HepG2 (cell line): ENCODE results near the gene SMIM41. TPM values are rescaled to one million over a fixed set of nuclear protein-coding genes. Genes with fewer than 3 reads are reported as not detected.

Source experiments
- ATAC-seq: fragments of 200-7000 bp; cut with Tn5 transposase; 3 replicates; pipeline ENCODE4 v1.9.1; 2020; ENCODE audit warnings: mild to moderate bottlenecking, moderate library complexity
- BruUV-seq: library from RNA; stranded (reverse); fragments of 400-500 nt; replicated peaks from 2 replicates; lab custom pipeline; 2021; lab: Mats Ljungman, UMichigan
- CTCF ChIA-PET: fragments of 300-600 bp; formaldehyde crosslinking; extraction: SDS; loops from one replicate; lab custom pipeline; 2021; ENCODE audit warnings: low total read pairs, inconsistent platforms, low intra/inter-chr PET ratio; lab: Yijun Ruan, JAX
- POLR2A ChIA-PET: fragments of 350-600 bp; sonication (Branson Sonifier 250); formaldehyde crosslinking; loops from one replicate; lab custom pipeline; 2020; ENCODE audit warnings: antibody characterized with exemption, inconsistent platforms; lab: Yijun Ruan, JAX
- DNase-seq: peaks from one replicate; pipeline ENCODE4 v3.0.0-alpha.2; 2015; ENCODE audit warnings: low spot score
- FAIRE-seq: peaks from 3 replicates; lab custom pipeline; 2011; peaks lifted over from hg19 to GRCh38; lab: Jason Lieb, UNC
- H2AFZ ChIP-seq: one replicate; pipeline ENCODE4 v1.6.1; 2011; ENCODE audit warnings: low read length, inconsistent platforms
- H3K27ac ChIP-seq: fragments of 300-600 bp; 3 replicates; pipeline ENCODE4 v1.8.0; 2011; ENCODE audit warnings: mixed run types, mild to moderate bottlenecking, mixed read lengths, low read length, inconsistent platforms; ENCODE audit not compliant: insufficient read depth; ENCODE audit errors: extremely low read length
- H3K27me3 ChIP-seq, 2 experiments: fragments of 200-600 bp in 1 of 2; 2 replicates in 1 of 2; 3 replicates in 1 of 2; pipeline versions ENCODE4 v1.6.0 to v1.8.0; 2011; ENCODE audit warnings: low read length in 2 of 2, mild to moderate bottlenecking in 2 of 2, moderate library complexity in 2 of 2, inconsistent platforms in 1 of 2; ENCODE audit not compliant: insufficient read depth in 2 of 2, control insufficient read depth in 1 of 2
- H3K36me3 ChIP-seq, 2 experiments: fragments of 200-600 bp in 1 of 2; replicated peaks in 1 of 2; 2 replicates in 1 of 2; 3 replicates in 1 of 2; pipeline versions ENCODE4 v1.5.1 to v1.8.0; 2011; ENCODE audit warnings: low read length in 2 of 2, inconsistent platforms in 1 of 2; ENCODE audit not compliant: insufficient read depth in 2 of 2, control insufficient read depth in 1 of 2
- H3K4me1 ChIP-seq: 2 replicates; pipeline ENCODE4 v1.5.1; 2012; ENCODE audit warnings: low read length, inconsistent platforms; ENCODE audit not compliant: insufficient read depth
- H3K4me2 ChIP-seq: 2 replicates; pipeline ENCODE4 v1.6.0; 2011; ENCODE audit warnings: low read depth, low read length, inconsistent platforms
- H3K4me3 ChIP-seq, 3 experiments: fragments of 200-600 bp in 1 of 3; sonication (generic), shearing (Covaris generic) in 1 of 3; replicated peaks in 1 of 3; 2 replicates each; pipeline ENCODE4 v1.5.1; 2011 to 2016; ENCODE audit warnings: low read length in 3 of 3, inconsistent platforms in 2 of 3, low read depth in 2 of 3, mild to moderate bottlenecking in 2 of 3, control low read depth in 1 of 3, mixed read lengths in 1 of 3; ENCODE audit not compliant: insufficient read depth in 1 of 3
- H3K79me2 ChIP-seq: one replicate; pipeline ENCODE4 v1.6.1; 2011; ENCODE audit warnings: low read length, inconsistent platforms; ENCODE audit not compliant: insufficient read depth
- H3K9ac ChIP-seq: 2 replicates; pipeline ENCODE4 v1.6.0; 2011; ENCODE audit warnings: mild to moderate bottlenecking, low read depth, low read length, inconsistent platforms; ENCODE audit not compliant: insufficient read depth
- H3K9me3 ChIP-seq: 2 replicates; pipeline ENCODE4 v1.5.1; 2012; ENCODE audit warnings: mild to moderate bottlenecking, low read length
- H4K20me1 ChIP-seq: 2 replicates; pipeline ENCODE4 v1.6.0; 2011; ENCODE audit warnings: inconsistent platforms, mild to moderate bottlenecking, low read length, moderate library complexity; ENCODE audit not compliant: insufficient read depth
- ATF7-NPFF ChIP-seq: sonication (generic); formaldehyde crosslinking; IDR thresholded peaks from 2 replicates; pipeline ENCODE4 v1.8.1; 2023; ENCODE audit warnings: mild to moderate bottlenecking, low read depth, missing genetic modification reagents, moderate library complexity
- GATA4 ChIP-seq: sonication (generic); IDR thresholded peaks from 2 replicates; pipeline ENCODE4 v1.6.1; 2016; ENCODE audit warnings: antibody characterized with exemption, low read depth, borderline replicate concordance
- HIVEP1 ChIP-seq: sonication (generic); formaldehyde crosslinking; IDR thresholded peaks from 2 replicates; pipeline ENCODE4 v1.4.0; 2020; ENCODE audit warnings: mild to moderate bottlenecking, missing genetic modification reagents
- HNF4A ChIP-seq: sonication (generic); formaldehyde crosslinking; IDR thresholded peaks from 2 replicates; pipeline ENCODE4 v1.4.0; 2020; ENCODE audit warnings: missing genetic modification reagents
- IRF1 ChIP-seq: sonication (generic); formaldehyde crosslinking; IDR thresholded peaks from 2 replicates; pipeline ENCODE4 v1.4.0; 2020; ENCODE audit warnings: low read depth, mild to moderate bottlenecking, missing genetic modification reagents
- MTA1 ChIP-seq: sonication (generic); formaldehyde crosslinking; IDR thresholded peaks from 2 replicates; pipeline ENCODE4 v1.4.0; 2020; ENCODE audit warnings: missing genetic modification reagents, mild to moderate bottlenecking, borderline replicate concordance
- POLR2G ChIP-seq: fragments of 200-400 bp; formaldehyde crosslinking; IDR thresholded peaks from 2 replicates; pipeline ENCODE4 v1.6.1; 2018; ENCODE audit warnings: mild to moderate bottlenecking, low read depth, low read length, moderate library complexity
- RBFOX2 ChIP-seq: fragments of 200-400 bp; formaldehyde crosslinking; IDR thresholded peaks from 2 replicates; pipeline ENCODE4 v1.6.1; 2017; ENCODE audit warnings: low read depth, mild to moderate bottlenecking, low read length
- ZBTB39 ChIP-seq: sonication (generic); formaldehyde crosslinking; IDR thresholded peaks from 2 replicates; pipeline ENCODE4 v1.5.0; 2020; ENCODE audit warnings: missing genetic modification reagents
- ZFP36 ChIP-seq: fragments of 150-350 bp; IDR thresholded peaks from 2 replicates; pipeline ENCODE4 v1.6.1; 2018; ENCODE audit warnings: borderline replicate concordance, low read length, low read depth; ENCODE audit not compliant: partially characterized antibody
- ZNF20 ChIP-seq: sonication (generic); formaldehyde crosslinking; IDR thresholded peaks from 2 replicates; pipeline ENCODE4 v1.4.0; 2020; ENCODE audit warnings: mild to moderate bottlenecking, moderate library complexity, missing genetic modification reagents
- ZNF235 ChIP-seq: sonication (generic); formaldehyde crosslinking; IDR thresholded peaks from 2 replicates; pipeline ENCODE4 v1.8.1; 2023; ENCODE audit warnings: mild to moderate bottlenecking, missing genetic modification reagents, borderline replicate concordance
- ZNF329 ChIP-seq: sonication (generic); formaldehyde crosslinking; IDR thresholded peaks from 2 replicates; pipeline ENCODE4 v1.9.0; 2021; ENCODE audit warnings: low read depth, mild to moderate bottlenecking, missing genetic modification reagents
- ZNF34 ChIP-seq: sonication (generic); formaldehyde crosslinking; IDR thresholded peaks from 2 replicates; pipeline ENCODE4 v1.4.0; 2020; ENCODE audit warnings: mild to moderate bottlenecking, missing genetic modification reagents, borderline replicate concordance
- ZNF510 ChIP-seq: sonication (generic); formaldehyde crosslinking; IDR thresholded peaks from 2 replicates; pipeline ENCODE4 v1.4.0; 2020; ENCODE audit warnings: low read depth, mild to moderate bottlenecking, missing genetic modification reagents
- ZNF543 ChIP-seq: sonication (generic); formaldehyde crosslinking; IDR thresholded peaks from 2 replicates; pipeline ENCODE4 v1.4.0; 2020; ENCODE audit warnings: mild to moderate bottlenecking, missing genetic modification reagents
- ZNF589 ChIP-seq: sonication (generic); formaldehyde crosslinking; conservative IDR thresholded peaks from 2 replicates; pipeline ENCODE4 v1.8.0; 2022; ENCODE audit warnings: mild to moderate bottlenecking, moderate library complexity, missing genetic modification reagents
- ZNF713 ChIP-seq: sonication (generic); formaldehyde crosslinking; IDR thresholded peaks from 2 replicates; pipeline ENCODE4 v1.4.0; 2020; ENCODE audit warnings: mild to moderate bottlenecking, missing genetic modification reagents
- ZNF775 ChIP-seq: sonication (generic); formaldehyde crosslinking; IDR thresholded peaks from 2 replicates; pipeline ENCODE4 v1.4.0; 2020; ENCODE audit warnings: missing genetic modification reagents, mild to moderate bottlenecking, moderate library complexity, borderline replicate concordance
- ZSCAN29 ChIP-seq: sonication (generic); formaldehyde crosslinking; conservative IDR thresholded peaks from 2 replicates; pipeline ENCODE4 v1.4.0; 2020; ENCODE audit warnings: mild to moderate bottlenecking, missing genetic modification reagents
- ZSCAN30 ChIP-seq: sonication (generic); formaldehyde crosslinking; IDR thresholded peaks from 2 replicates; pipeline ENCODE4 v1.5.0; 2020; ENCODE audit warnings: mild to moderate bottlenecking, missing genetic modification reagents
- WGBS: methylation state at CpG from one replicate; pipeline ENCODE4 v1.1.6; 2017; ENCODE audit warnings: low lambda C conversion rate; 5-methylcytosine and 5-hydroxymethylcytosine counted together
- in situ Hi-C: cut with HindIII; loops from 2 replicates; pipeline ENCODE4 v1.10.0; 2017; ENCODE audit warnings: low pct_unique_long_range_greater_than_20kb; ENCODE audit not compliant: extremely low pct_ligation_motif_present
- intact Hi-C: fragments of 100-400 bp; cut with micrococcal nuclease; formaldehyde crosslinking; loops from one replicate; pipeline ENCODE4 v1.10.0; 2022; ENCODE audit not compliant: unreplicated experiment
- polyA plus RNA-seq, 8 experiments: library from polyadenylated mRNA; depleted of rRNA in 3 of 8; stranded (reverse) in 7 of 8; unstranded in 1 of 8; fragments of >200 nt; fragmentation: Illumina TruSeq in 4 of 8; extraction: Trizol in 4 of 8; gene quantifications; 2 replicates each; pipeline versions ENCODE4 v1.2.1 to v1.2.3, GENCODE V29; 2011 to 2016; ENCODE audit warnings: low read depth in 4 of 8, missing spikeins in 1 of 8, mixed read lengths in 1 of 8; ENCODE audit not compliant: insufficient read depth in 1 of 8
- total RNA-seq, 5 experiments: library from RNA; depleted of rRNA; stranded (reverse); fragments of >200 nt; fragmentation: Illumina TruSeq; extraction: Trizol; gene quantifications; 2 replicates each; pipeline ENCODE4 v1.2.3, GENCODE V29; 2016; ENCODE audit warnings: low read depth in 1 of 5

The SMIM41 gene
- total and polyA plus RNA-seq, 2 of the 13 experiments (the other 11 are each of a cell fraction or from before 2014, with no cell fraction given), result not detected

GRCh38 chr12:52050758-52051541 is 28.6 kb upstream of the SMIM41 start, which contains the start of gene NR4A1:
Gene NR4A1 (plus strand): TSS chr12:52051442. CDS start chr12:52054329, 2,887 bp downstream.
- peak within 1 kb of the TSS; percentile 100 for H3K4me2 ChIP-seq
- peak within 1 kb of the TSS; percentile 82 to 98 (median 89) for H3K4me3 ChIP-seq
- peak within 1 kb of the TSS; percentile 93 for H3K9ac ChIP-seq
- no peaks in the 10 kb centered on the region for H3K27me3 ChIP-seq
- WGBS, result 7% methylated on average over 3 of the region's 77 CpGs
- peak; percentile 85 for DNase-seq
- H3K4me1 ChIP-seq, result peaks cover 53% of the 10 kb centered on the region
- ChIA-PET POLR2A (interaction anchor here (0.6 to 3.2 kb wide), 17 partner anchors 10 to 931 kb away, joined by 3 to 58 read pairs (median 5); partner anchors contain the start of gene ATG101), CTCF (no interaction called here)
- no peak within 1 kb of the TSS for H2AFZ ChIP-seq
- in situ Hi-C loops (no loop called here), intact Hi-C loops (loop anchor here (2.0 kb wide), 2 partner anchors 14 to 20 kb away; no protein-coding TSS in a partner anchor)
- H4K20me1 ChIP-seq, result peaks cover 7% of the 10 kb centered on the region; the same call in 1 of the 2 replicates
- TSS peak; percentile 97 for BruUV-seq
- H3K36me3 ChIP-seq, result peaks cover 3 to 19% of the 10 kb centered on the region in 2 experiments; a peak in 3 of 5 replicates
- peak within 1 kb of the TSS; percentile 90 for H3K27ac ChIP-seq
- no peaks in the 10 kb centered on the region for H3K9me3 ChIP-seq
- peak; percentile 50 for FAIRE-seq
- H3K79me2 ChIP-seq, result peaks cover 21% of the 10 kb centered on the region
- peak; percentile 83 for ATAC-seq
- peak; percentile 61; the same call in 1 of the 2 replicates for TF ChIP-seq ZNF543 (CRISPR knock-in tag)
- TF ChIP-seq GATA4, result peak; percentile 73; the same call in 1 of the 2 replicates
- no peak for TF ChIP-seq HNF4A (CRISPR knock-in tag)
- no peak for TF ChIP-seq IRF1 (CRISPR knock-in tag)
- no peak for TF ChIP-seq ZNF775 (CRISPR knock-in tag)
- no peak for TF ChIP-seq ZNF34 (CRISPR knock-in tag)
- TF ChIP-seq ZNF329 (CRISPR knock-in tag), result no peak
- TF ChIP-seq ZSCAN29 (CRISPR knock-in tag), result peak; percentile 98
- peak; percentile 99 for TF ChIP-seq HIVEP1 (CRISPR knock-in tag)
- no peak for TF ChIP-seq ZNF20 (CRISPR knock-in tag)
- TF ChIP-seq ZBTB39 (CRISPR knock-in tag), result no peak
- TF ChIP-seq POLR2G, result peak; percentile 95
- no peak for TF ChIP-seq ZNF713 (CRISPR knock-in tag)
- peak; percentile 85 for TF ChIP-seq RBFOX2
- TF ChIP-seq MTA1 (CRISPR knock-in tag), result peak; percentile 46; the same call in 1 of the 2 replicates
- TF ChIP-seq ZFP36, result no peak
- no peak for TF ChIP-seq ZSCAN30 (CRISPR knock-in tag)
- TF ChIP-seq ZNF510 (CRISPR knock-in tag), result 0 out of 2 replicates have a peak, but pooled peaks have one; percentile 47
- TF ChIP-seq ZNF589 (CRISPR knock-in tag), result no peak
- TF ChIP-seq ATF7-NPFF, result peak; percentile 45; the same call in 1 of the 2 replicates
- TF ChIP-seq ZNF235 (CRISPR knock-in tag), result 0 out of 2 replicates have a peak, but pooled peaks have one; percentile 55
